ENCODE measurements around the gene CFAP57.

CFAP57 gene

DNA sequence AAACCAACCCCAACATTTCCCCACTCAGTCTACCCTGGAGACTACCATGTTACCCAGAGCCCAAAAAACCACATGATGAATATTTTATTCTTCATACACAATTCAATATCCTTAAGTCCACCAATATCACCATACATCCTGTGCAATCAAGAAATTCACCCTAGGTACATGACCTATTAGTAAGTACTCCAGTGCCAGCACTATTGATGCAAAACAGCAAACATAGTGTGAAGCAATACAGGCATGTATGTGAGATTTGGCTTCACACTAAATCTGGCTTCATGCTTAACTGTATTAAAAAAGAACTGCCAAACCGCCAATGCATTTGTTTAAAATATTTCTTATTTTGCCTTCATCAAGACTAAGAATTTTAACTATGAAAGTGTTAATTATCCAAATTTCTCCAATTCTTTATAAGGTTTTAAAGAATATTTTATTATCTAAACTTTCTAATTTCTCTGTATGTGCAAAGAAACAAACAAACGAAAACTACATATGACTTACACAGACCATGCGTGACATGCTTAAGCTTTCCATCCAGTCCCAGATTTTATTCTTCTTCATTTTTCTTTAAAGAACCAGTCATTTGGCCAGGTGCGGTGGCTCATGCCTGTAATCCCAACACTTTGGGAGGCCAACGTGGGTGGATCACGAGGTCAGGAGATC lies 75.3 kb downstream of the CFAP57 start:
- Histone ChIP-seq H3F3A (ENCODE audit: low read depth) (no peaks in the 10 kb centered on the region), H2AFZ (ENCODE audit: low read length) (no peak overlapping the region), H3K9ac (ENCODE audit: low read depth, low read length, poor library complexity, severe bottlenecking) (no peak overlapping the region), H3K36me3 (ENCODE audit: insufficient read depth, low read length) (no peaks in the 10 kb centered on the region), H3K4me1 (ENCODE audit: insufficient read depth, low read length, poor library complexity, severe bottlenecking) (no peaks in the 10 kb centered on the region), H3K79me2 (ENCODE audit: insufficient read depth, low read length) (no peaks in the 10 kb centered on the region), H3K9me2 (replicated peaks; ENCODE audit: low read depth, low read length) (no peaks in the 10 kb centered on the region), H3K4me3 (ENCODE audit: low read length, poor library complexity, severe bottlenecking) (no peak overlapping the region), H4K20me1 (ENCODE audit: insufficient read depth, low read length, poor library complexity, severe bottlenecking) (no peaks in the 10 kb centered on the region), H3K9me3 (ENCODE audit: insufficient read depth, low read depth, low read length) (peaks cover 5% of the 10 kb centered on the region; the same call in 1 of the 2 replicates), H3K4me2 (ENCODE audit: low read depth, low read length, poor library complexity, severe bottlenecking) (no peak overlapping the region), H3K27me3 (ENCODE audit: insufficient read depth, low read length, poor library complexity, severe bottlenecking) (peaks cover 6% of the 10 kb centered on the region)
- TF ChIP-seq, protein P1, sequence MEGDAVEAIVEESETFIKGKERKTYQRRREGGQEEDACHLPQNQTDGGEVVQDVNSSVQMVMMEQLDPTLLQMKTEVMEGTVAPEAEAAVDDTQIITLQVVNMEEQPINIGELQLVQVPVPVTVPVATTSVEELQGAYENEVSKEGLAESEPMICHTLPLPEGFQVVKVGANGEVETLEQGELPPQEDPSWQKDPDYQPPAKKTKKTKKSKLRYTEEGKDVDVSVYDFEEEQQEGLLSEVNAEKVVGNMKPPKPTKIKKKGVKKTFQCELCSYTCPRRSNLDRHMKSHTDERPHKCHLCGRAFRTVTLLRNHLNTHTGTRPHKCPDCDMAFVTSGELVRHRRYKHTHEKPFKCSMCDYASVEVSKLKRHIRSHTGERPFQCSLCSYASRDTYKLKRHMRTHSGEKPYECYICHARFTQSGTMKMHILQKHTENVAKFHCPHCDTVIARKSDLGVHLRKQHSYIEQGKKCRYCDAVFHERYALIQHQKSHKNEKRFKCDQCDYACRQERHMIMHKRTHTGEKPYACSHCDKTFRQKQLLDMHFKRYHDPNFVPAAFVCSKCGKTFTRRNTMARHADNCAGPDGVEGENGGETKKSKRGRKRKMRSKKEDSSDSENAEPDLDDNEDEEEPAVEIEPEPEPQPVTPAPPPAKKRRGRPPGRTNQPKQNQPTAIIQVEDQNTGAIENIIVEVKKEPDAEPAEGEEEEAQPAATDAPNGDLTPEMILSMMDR (conservative IDR thresholded peaks at IDR 0.05; ENCODE audit: low read length): no peak
- no peak for TF ChIP-seq EZH2phosphoT487 (IDR thresholded peaks at IDR 0.05; ENCODE audit: borderline replicate concordance)

DNA sequence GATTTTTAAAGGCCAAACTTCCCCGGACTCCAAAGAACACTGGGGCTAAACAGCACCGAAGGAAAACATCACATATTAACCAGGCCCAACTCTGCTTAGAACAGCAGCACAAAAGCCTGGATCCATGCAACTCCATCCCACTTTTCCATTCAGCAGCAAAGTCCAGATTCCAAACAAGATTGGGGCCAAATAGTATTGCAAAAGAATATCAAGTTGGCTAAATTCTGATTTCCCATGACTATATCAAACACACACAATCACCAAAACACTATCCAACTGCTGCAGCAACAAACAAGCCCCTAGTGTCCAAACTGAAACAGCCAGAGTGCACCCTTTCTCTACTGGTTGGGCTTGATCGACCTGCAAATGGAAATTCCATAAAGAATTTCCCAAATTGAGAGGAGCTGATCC lies 78.2 kb downstream of the CFAP57 start:
- no peaks in the 10 kb centered on the region for H3K9me2 ChIP-seq (replicated peaks; ENCODE audit: low read depth, low read length)
- H3K27me3 ChIP-seq (ENCODE audit: insufficient read depth, low read length, poor library complexity, severe bottlenecking): peaks cover 6% of the 10 kb centered on the region
- no peak overlapping the region for H3K4me2 ChIP-seq (ENCODE audit: low read depth, low read length, poor library complexity, severe bottlenecking)
- H3K79me2 ChIP-seq (ENCODE audit: insufficient read depth, low read length): no peaks in the 10 kb centered on the region
- no peaks in the 10 kb centered on the region for H3F3A ChIP-seq (ENCODE audit: low read depth)
- H3K9me3 ChIP-seq (ENCODE audit: insufficient read depth, low read depth, low read length): peaks cover 5% of the 10 kb centered on the region; the same call in 1 of the 2 replicates
- TF ChIP-seq EZH2phosphoT487 (IDR thresholded peaks at IDR 0.05; ENCODE audit: borderline replicate concordance): no peak
- TF ChIP-seq, protein P1 (conservative IDR thresholded peaks at IDR 0.05; ENCODE audit: low read length): no peak
- no peaks in the 10 kb centered on the region for H3K36me3 ChIP-seq (ENCODE audit: insufficient read depth, low read length)
- no peak overlapping the region for H2AFZ ChIP-seq (ENCODE audit: low read length)
- H3K4me3 ChIP-seq (ENCODE audit: low read length, poor library complexity, severe bottlenecking): no peak overlapping the region
- no peaks in the 10 kb centered on the region for H3K4me1 ChIP-seq (ENCODE audit: insufficient read depth, low read length, poor library complexity, severe bottlenecking)
- no peak overlapping the region for H3K9ac ChIP-seq (ENCODE audit: low read depth, low read length, poor library complexity, severe bottlenecking)
- no peaks in the 10 kb centered on the region for H4K20me1 ChIP-seq (ENCODE audit: insufficient read depth, low read length, poor library complexity, severe bottlenecking)

DNA sequence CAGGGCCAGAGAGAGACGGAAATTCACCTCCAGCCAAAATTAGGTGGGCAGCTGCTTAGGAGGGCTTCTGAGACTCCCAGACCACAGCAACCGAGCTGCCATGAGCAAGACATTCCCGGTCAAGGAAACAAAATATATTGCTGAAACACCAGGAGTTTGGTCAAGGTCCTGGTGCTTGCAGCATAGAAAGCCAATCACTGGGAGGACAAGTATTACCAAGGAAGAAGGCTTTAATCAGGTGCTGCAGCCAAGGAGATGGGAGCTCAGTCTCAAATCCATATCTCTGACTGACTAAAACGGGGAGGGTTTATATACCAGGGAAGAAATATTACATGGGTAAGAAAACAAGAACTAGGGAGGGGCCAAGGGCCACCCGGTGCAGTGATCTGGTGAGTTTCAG lies 78.9 kb downstream of the CFAP57 start:
- Histone ChIP-seq H3K4me3 (ENCODE audit: low read length, poor library complexity, severe bottlenecking) (no peak overlapping the region), H3K9me2 (replicated peaks; ENCODE audit: low read depth, low read length) (no peaks in the 10 kb centered on the region), H4K20me1 (ENCODE audit: insufficient read depth, low read length, poor library complexity, severe bottlenecking) (no peaks in the 10 kb centered on the region), H3K9ac (ENCODE audit: low read depth, low read length, poor library complexity, severe bottlenecking) (no peak overlapping the region), H2AFZ (ENCODE audit: low read length) (no peak overlapping the region), H3K36me3 (ENCODE audit: insufficient read depth, low read length) (no peaks in the 10 kb centered on the region), H3K9me3 (ENCODE audit: insufficient read depth, low read depth, low read length) (peaks cover 5% of the 10 kb centered on the region; the same call in 1 of the 2 replicates), H3K27me3 (ENCODE audit: insufficient read depth, low read length, poor library complexity, severe bottlenecking) (peaks cover 6% of the 10 kb centered on the region), H3K4me1 (ENCODE audit: insufficient read depth, low read length, poor library complexity, severe bottlenecking) (no peaks in the 10 kb centered on the region), H3K4me2 (ENCODE audit: low read depth, low read length, poor library complexity, severe bottlenecking) (no peak overlapping the region), H3K79me2 (ENCODE audit: insufficient read depth, low read length) (no peaks in the 10 kb centered on the region), H3F3A (ENCODE audit: low read depth) (no peaks in the 10 kb centered on the region)
- TF ChIP-seq, protein P1 (conservative IDR thresholded peaks at IDR 0.05; ENCODE audit: low read length): no peak
- TF ChIP-seq EZH2phosphoT487 (IDR thresholded peaks at IDR 0.05; ENCODE audit: borderline replicate concordance): no peak
